Measurements from ENCODE around the gene CPE.

GRCh38 chr4:165516281-165516833 is 137.5 kb downstream of the CPE start:
- no peak for TF ChIP-seq EP300 (IDR thresholded peaks at IDR 0.05)
- TF ChIP-seq CTCF (IDR thresholded peaks at IDR 0.05) = no peak
- TF ChIP-seq POLR2A (IDR thresholded peaks at IDR 0.05; ENCODE audit: low read depth) = no peak

Data from esophagus muscularis mucosa (tissue), 4 donors.